Measurements from ENCODE around the gene ZNF205. TPM values are rescaled to one million over a fixed set of nuclear protein-coding genes. Genes with fewer than 3 reads are reported as not detected.

The ZNF205 gene
- total RNA-seq, 1 donor from 2014 or later = 21.1 TPM

GRCh38 chr16:3155181-3155580, 42.8 kb downstream of the ZNF205 start:
- Mint-ChIP-seq H3K27ac (ENCODE audit: unreplicated experiment) (no peak overlapping the region), H3K4me1 (peaks cover 41% of the 10 kb centered on the region), H3K36me3 (ENCODE audit: low read depth) (peaks cover 11% of the 10 kb centered on the region), H3K4me3 (peak overlapping the region; percentile 55), H3K27me3 (ENCODE audit: low read depth) (peaks cover 69% of the 10 kb centered on the region), H3K9me3 (peaks cover 8% of the 10 kb centered on the region)
- no peak for DNase-seq (ENCODE audit: low read depth, low spot score)
- TF ChIP-seq, protein P1, sequence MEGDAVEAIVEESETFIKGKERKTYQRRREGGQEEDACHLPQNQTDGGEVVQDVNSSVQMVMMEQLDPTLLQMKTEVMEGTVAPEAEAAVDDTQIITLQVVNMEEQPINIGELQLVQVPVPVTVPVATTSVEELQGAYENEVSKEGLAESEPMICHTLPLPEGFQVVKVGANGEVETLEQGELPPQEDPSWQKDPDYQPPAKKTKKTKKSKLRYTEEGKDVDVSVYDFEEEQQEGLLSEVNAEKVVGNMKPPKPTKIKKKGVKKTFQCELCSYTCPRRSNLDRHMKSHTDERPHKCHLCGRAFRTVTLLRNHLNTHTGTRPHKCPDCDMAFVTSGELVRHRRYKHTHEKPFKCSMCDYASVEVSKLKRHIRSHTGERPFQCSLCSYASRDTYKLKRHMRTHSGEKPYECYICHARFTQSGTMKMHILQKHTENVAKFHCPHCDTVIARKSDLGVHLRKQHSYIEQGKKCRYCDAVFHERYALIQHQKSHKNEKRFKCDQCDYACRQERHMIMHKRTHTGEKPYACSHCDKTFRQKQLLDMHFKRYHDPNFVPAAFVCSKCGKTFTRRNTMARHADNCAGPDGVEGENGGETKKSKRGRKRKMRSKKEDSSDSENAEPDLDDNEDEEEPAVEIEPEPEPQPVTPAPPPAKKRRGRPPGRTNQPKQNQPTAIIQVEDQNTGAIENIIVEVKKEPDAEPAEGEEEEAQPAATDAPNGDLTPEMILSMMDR (conservative IDR thresholded peaks at IDR 0.05) = no peak

DNA sequence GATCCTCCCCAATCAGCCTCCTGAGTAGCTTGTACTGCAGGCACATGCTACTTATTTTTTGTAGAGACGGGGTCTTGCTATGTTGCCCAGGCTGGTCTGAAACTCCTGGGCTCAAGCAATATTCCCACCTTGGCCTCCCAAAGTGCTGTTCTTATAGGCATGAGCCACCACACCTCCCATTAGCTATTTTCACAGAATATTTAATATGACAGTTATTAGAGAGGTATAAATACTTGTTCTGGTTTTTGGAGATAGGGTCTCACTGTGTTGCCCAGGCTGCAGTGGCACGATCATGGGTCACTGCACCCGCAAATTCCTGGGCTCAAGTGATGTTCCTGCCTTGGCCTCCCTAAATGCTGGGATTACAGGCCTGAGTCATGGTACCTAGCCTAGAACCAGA, 43.6 kb downstream of the ZNF205 start:
- no peak overlapping the region for H3K27ac Mint-ChIP-seq (ENCODE audit: unreplicated experiment)
- H3K36me3 Mint-ChIP-seq (ENCODE audit: low read depth) = peaks cover 6% of the 10 kb centered on the region
- no peak for DNase-seq (ENCODE audit: low read depth, low spot score)
- H3K4me3 Mint-ChIP-seq = no peak overlapping the region
- H3K4me1 Mint-ChIP-seq = peaks cover 36% of the 10 kb centered on the region
- TF ChIP-seq, protein P1 (conservative IDR thresholded peaks at IDR 0.05) = no peak
- H3K9me3 Mint-ChIP-seq = peaks cover 3% of the 10 kb centered on the region
- peaks cover 64% of the 10 kb centered on the region for H3K27me3 Mint-ChIP-seq (ENCODE audit: low read depth)

DNA sequence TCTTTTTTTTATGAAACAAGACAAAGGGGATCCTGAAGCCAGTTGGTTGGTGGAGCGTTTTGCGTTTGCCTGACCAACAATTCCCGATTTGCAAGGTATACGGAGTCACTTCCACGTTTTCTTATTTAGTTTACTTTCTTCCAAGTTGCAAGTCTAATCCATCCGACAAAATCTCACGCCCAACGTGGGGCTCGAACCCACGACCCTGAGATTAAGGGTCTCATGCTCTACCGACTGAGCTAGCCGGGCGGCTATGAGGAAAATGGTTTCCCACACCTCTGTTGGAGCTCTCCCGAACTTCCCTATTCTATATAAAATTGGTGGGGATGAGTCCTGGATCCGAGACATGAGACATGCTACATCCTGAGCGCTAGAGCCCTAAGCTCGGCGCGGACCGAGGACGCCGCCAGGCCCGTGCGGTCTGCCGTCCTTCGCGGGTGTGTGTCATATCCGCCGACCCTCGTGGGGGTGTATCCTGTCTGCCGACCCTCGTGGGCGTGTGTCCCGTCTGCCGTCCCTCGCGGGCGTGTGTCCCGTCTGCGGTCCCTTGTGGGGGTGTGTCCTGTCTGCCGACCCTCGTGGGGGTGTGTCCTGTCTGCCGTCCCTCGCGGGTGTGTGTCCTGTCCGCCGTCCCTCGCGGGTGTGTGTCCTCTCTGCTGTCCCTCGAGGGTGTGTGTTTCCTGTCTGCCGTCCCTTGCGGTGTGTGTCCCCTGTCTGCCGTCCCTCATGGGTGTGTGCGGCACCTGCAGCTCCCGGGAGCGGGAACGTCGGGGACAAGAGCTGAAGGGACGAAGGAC, 45.0 kb downstream of the ZNF205 start:
- peak overlapping the region; percentile 78 for H3K4me3 Mint-ChIP-seq
- TF ChIP-seq, protein P1 (conservative IDR thresholded peaks at IDR 0.05) = no peak
- peak; percentile 74 for DNase-seq (ENCODE audit: low read depth, low spot score)
- peaks cover 30% of the 10 kb centered on the region for H3K4me1 Mint-ChIP-seq
- no peak overlapping the region for H3K27ac Mint-ChIP-seq (ENCODE audit: unreplicated experiment)
- peaks cover 3% of the 10 kb centered on the region for H3K9me3 Mint-ChIP-seq
- H3K27me3 Mint-ChIP-seq (ENCODE audit: low read depth) = peaks cover 59% of the 10 kb centered on the region
- peaks cover 4% of the 10 kb centered on the region for H3K36me3 Mint-ChIP-seq (ENCODE audit: low read depth)

DNA sequence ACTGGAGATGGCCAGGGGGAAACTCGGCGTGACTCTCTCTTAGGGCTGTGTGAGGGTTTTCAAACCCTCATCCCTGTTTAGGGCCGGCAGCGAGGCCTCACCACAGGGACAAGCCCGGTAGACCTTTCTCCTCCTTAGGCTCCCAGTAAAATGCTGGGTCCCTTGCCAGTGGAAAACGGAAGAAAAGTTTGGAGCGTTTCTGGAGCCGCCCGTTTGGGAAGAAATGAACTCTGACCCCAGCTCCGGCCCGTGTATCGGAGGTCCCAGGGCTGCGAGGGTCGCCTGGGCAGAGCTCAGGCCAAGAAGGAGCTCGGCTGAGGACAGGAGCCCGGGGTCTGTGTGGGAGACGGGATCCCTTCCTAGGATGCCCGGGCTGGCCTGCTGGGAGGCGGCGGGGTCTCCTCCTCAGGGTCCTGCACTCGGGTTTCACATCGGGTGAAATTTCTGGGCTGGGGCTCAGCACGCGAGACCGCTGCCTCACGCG, 45.7 kb downstream of the ZNF205 start:
- H3K4me3 Mint-ChIP-seq = peak overlapping the region; percentile 78

DNA sequence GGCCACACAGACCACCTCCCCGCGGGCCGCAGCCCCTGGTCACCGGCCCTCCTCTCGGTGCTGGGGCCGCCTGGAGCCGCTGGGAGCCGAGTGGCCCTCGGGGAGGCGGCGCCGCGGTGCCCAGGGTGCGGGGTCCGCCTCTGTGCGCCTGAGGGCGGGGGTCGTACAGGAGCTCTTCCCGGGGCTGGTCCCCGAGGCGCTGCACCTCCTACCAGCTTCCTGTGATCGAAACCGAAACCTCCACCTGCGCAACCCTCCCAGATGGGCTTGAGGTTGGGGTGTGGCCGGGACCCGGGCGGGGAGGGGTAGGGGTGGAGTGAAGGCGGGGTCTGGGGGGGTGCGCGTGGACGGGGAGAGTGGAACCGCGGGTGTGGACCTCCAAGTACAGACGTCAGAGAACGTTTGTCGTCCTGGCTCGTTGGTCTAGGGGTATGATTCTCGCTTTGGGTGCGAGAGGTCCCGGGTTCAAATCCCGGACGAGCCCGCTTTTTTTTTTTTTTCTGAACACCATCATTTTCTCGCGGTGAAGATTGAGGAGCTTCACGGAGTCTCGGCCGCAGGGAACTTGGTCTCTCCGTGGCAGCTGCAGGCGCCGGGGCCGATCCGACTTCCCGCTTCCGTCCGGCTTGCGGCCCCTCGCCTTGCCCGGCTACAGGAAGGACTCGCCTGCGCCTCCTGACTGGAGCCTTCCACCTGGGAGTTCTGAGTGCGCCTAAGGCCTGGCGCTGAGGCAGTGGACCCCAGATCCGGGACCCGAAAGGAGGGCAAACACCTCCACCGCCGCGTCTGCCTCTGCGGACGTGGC, 46.3 kb downstream of the ZNF205 start:
- peak overlapping the region; percentile 57 for H3K27ac Mint-ChIP-seq (ENCODE audit: unreplicated experiment)
- peaks cover 29% of the 10 kb centered on the region for H3K4me1 Mint-ChIP-seq
- TF ChIP-seq, protein P1 (conservative IDR thresholded peaks at IDR 0.05) = no peak
- peak overlapping the region; percentile 94 for H3K4me3 Mint-ChIP-seq
- no peaks in the 10 kb centered on the region for H3K36me3 Mint-ChIP-seq (ENCODE audit: low read depth)
- no peaks in the 10 kb centered on the region for H3K9me3 Mint-ChIP-seq
- peaks cover 58% of the 10 kb centered on the region for H3K27me3 Mint-ChIP-seq (ENCODE audit: low read depth)
- peak; percentile 69 for DNase-seq (ENCODE audit: low read depth, low spot score)

More for the DNA sequence above, 45.7 kb downstream of the ZNF205 start:
- H3K36me3 Mint-ChIP-seq (ENCODE audit: low read depth) = no peaks in the 10 kb centered on the region
- H3K27me3 Mint-ChIP-seq (ENCODE audit: low read depth) = peaks cover 53% of the 10 kb centered on the region
- H3K9me3 Mint-ChIP-seq = no peaks in the 10 kb centered on the region
- TF ChIP-seq, protein P1 (conservative IDR thresholded peaks at IDR 0.05) = no peak
- H3K4me1 Mint-ChIP-seq = peaks cover 25% of the 10 kb centered on the region
- no peak overlapping the region for H3K27ac Mint-ChIP-seq (ENCODE audit: unreplicated experiment)
- DNase-seq (ENCODE audit: low read depth, low spot score) = peak; percentile 32

All from neural crest cell (in vitro differentiated cells).